Choroid plexus epithelial cell (primary cell): ENCODE results near the gene MCOLN2.

ENCODE experiments used
- DNase-seq: peaks from one replicate; pipeline ENCODE4 v3.0.0-alpha.2; 2010; ENCODE audit warnings: low read depth
- H3K4me3 ChIP-seq: 2 replicates; pipeline ENCODE4 v1.5.1; 2011; ENCODE audit warnings: low read depth, mild to moderate bottlenecking, control low read depth, low read length, moderate library complexity
- CTCF ChIP-seq: conservative IDR thresholded peaks from 2 replicates; pipeline ENCODE4 v1.5.1; 2011; ENCODE audit warnings: low read depth, mild to moderate bottlenecking, control low read depth, inconsistent platforms, low read length, moderate library complexity

Gene MCOLN2

GRCh38 chr1:84959294-84959693 lies 37.6 kb downstream of the MCOLN2 start:
- DNase-seq: peak; percentile 56
- no peak overlapping the region for H3K4me3 ChIP-seq
- no peak for TF ChIP-seq CTCF

DNA sequence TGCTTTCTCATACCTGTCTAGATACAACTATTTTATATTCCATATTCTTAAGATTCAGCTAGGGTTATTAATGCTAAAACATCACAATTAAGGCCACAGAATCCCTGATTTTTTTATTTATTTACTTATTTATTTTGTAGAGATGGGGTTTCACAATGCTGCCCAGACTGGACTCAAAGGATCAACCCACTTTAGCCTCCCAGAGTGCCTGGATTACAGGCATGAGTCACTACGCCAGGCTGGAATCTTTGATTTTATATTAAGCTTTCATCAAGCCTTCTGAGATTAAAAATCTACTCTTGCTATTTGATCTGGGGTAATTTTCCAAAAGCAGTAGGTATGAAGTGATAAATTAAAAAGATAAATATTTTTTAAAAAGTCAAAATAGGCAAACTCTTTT lies 38.9 kb downstream of the MCOLN2 start:
- H3K4me3 ChIP-seq: no peak overlapping the region
- no peak for TF ChIP-seq CTCF
- DNase-seq: no peak

DNA sequence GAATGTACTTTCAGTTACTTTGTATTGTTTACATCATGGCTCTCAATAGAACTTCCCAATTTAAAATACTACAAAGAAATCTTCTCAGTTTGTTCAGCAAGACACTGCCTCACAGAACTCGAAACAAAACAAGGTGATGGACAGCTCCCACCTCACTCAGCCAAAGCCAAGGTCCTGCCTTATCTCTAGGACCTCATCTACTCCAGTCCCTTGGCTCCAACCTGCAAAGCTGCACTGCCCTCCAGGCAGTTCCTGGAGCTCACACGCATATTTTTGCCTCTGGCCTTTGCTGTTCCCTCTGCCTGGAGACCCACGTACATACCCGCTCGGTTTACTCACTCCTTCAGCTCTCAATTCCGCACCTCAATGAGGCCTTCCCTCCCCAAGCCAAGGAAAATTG lies 40.3 kb downstream of the MCOLN2 start:
- no peak overlapping the region for H3K4me3 ChIP-seq
- TF ChIP-seq CTCF: no peak
- no peak for DNase-seq

DNA sequence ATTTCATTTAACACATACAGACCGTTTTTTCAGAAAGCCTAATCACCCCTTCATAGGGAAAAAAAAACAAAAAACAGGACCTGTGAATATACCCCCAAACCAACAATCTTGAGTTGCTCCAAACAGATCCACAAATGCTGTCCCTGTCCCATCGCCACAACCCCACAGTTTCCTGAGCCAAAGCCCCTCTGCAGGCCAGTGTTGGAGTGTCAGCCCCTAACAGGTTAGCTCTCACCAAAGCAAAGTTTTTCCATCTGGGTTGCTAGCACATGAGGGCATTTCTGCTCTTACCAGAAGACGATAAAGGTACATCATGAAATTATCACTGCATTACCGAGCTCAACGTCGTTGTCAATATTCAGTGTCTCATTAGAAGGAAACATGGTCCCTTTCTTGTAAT lies 40.8 kb downstream of the MCOLN2 start:
- DNase-seq: no peak
- no peak for TF ChIP-seq CTCF
- H3K4me3 ChIP-seq: no peak overlapping the region

DNA sequence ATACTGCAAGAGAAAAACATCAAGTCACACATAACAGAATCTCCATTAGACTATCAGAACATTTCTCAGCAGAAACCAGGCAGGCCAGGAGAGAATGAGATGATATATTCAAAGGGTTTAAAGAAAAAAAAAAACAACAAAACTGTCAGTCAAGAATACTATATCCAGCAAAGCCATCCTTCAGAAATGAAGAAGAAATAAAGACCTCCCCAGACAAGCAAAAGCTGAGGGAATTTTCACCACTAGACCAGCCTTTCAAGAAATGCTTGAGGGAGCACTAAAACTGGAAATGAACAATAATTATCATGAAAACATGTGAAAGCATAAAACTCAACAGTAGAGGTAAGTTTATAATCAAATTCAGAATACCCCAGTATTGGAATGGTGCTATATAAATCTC lies 47.2 kb downstream of the MCOLN2 start:
- no peak overlapping the region for H3K4me3 ChIP-seq
- TF ChIP-seq CTCF: no peak
- DNase-seq: no peak

DNA sequence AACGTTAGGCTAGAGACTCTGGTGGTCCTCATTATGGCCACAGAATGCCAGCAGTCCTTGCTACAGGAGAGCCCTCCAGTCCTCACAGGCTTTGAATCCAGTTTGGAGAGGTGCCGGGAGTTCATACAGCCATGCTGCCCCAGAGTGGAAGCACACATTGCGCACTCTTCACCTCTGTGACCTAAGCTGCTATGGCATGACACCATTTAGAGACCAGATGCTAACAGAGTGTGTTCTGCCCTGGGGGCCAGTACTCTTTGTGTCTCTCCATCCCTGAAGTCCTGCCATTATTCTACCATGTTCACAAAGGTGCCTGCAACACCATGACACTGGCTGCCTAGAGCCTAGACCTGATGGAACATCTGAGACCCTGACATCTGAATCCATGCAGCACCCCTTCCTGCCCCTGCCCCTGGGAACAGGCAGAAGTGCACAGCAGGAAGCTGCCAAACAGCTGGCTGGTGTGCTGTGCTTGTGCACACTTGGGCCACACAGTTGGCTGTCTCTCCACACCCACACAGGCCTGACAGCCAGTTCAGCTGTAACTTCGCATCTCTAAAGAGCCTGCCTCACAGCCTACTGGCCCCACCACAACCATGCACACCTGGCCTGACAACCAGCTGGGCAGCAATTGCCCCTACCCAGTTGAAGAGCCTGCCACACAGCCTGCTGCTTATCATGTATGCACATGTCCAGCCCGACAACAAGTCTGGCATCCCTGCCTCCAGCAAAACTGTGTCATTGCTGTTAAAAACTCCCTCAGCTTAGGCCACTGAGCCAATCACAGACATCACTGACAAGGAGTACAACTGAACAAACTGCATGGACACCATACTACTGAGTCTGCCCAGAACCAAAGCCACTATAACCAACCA lies 49.1 kb downstream of the MCOLN2 start:
- no peak overlapping the region for H3K4me3 ChIP-seq
- no peak for TF ChIP-seq CTCF
- no peak for DNase-seq

GRCh38 chr1:84946631-84947030 lies 50.3 kb downstream of the MCOLN2 start:
- DNase-seq: peak; percentile 45
- no peak for TF ChIP-seq CTCF
- H3K4me3 ChIP-seq: no peak overlapping the region
